ENCODE data around the gene IFRD2.
"Not testable (repeated sequence)": the region's sequence is repeated elsewhere in the genome, so short reads cannot be mapped to it uniquely, and the experiment has no call there.

IFRD2 gene

DNA sequence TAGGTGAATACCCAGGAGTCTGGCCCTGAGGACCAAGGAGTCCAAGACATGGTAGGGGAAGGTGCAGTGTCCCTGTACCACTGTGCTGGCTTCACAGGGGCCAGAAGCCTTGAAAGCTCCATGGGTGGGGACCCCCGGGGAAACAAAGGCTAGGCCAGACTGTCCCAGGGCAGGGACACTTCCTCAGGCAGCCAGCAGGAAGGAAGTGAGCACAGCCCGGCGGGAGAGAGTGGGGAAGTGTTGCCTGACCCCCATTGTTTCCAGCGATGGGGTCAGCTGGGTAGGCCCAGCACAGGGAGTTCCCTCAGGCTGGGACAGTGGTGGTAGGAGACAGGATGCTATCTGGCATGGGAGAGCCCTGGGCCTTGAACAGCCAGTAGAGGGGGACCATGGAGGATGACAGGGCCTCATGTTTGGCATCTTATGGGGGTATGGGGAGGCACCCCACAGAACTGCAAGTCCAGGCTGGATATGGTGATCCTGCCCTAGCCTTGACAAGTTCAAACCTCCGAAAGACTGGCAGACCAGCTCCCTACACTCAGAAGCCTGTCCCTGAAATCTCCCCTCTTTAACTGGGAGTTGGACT lies 31.5 kb upstream of the IFRD2 start:
- FAIRE-seq = no peak

DNA sequence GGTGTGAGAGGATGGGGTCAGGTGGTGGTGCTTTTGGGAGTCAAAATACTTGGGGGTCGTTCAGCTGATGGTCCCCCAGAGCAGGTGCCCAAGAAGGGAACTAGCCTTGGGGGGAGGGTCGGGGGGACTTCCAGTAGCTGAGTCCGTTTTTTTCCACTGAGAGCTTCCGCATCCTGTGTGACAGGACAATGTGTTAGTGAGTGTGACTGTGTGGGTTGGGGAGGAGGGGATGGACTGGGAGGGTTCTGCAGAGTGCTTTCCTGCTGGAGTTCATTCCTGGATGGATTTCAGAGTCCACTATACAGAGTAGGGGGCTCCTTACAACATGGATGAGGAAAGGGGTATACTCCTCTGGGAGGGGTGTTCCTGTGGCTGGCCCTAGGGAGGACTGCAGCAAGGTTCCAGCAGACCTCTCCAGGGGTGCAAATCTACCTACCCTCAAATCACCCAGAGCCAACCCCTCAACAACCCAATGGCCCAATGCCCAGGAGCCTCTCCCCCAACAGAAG lies 30.9 kb upstream of the IFRD2 start:
- no peak for FAIRE-seq

DNA sequence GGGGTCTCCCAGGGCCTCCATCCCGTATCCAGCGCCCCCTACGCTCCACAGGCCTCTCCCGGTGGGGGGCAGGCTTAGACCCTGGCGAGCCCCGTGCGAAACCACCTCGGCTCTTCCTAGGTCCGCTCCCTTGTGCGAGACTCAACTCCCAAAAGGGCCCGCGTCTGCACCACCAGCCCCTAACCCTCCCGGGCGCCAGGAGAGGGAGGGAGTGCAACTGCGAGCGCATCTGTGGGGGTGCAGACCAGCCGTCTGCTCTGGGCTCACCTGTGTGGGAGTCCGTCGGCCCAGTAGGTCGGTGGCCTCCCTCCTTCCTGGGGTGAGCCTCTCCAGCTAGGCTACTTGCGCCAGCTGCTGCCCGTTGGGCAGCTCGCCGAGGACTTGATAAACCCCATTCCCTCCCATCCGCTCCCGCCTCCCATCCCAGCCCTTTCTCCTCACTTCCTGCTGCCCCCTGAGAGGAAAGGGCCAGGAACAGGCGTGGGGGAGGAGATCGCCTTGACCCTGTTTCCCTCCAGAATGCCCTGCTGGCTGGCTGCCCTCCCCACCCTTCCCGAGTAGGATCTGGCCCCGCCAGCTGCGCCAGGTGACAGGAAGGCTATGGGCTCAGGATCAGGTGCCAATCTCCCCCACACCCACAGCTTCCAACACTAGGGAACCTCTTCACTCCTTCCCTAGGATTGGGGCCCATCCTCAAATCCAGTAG lies 30.3 kb upstream of the IFRD2 start, which contains the start of gene HYAL2:
TSS of gene HYAL2 (minus strand) at position 360 of the 706 bp plus-strand sequence. CDS start 2,256 bp downstream, outside the sequence.
- FAIRE-seq = no peak

DNA sequence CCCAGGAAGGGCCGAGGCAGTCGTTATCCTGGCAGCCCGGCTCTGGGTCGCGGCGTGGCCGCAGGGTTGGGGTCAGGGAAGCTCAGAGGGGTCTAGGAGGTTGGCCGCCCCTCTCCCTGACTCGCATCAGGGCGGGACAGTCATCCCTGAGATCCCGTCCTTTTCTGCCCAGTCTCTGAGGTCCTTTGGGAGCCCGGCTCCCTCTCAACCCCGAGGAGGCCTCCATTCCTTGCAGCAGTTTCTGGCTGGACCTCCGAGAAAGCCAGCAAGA lies 29.8 kb upstream of the IFRD2 start:
- FAIRE-seq = no peak

DNA sequence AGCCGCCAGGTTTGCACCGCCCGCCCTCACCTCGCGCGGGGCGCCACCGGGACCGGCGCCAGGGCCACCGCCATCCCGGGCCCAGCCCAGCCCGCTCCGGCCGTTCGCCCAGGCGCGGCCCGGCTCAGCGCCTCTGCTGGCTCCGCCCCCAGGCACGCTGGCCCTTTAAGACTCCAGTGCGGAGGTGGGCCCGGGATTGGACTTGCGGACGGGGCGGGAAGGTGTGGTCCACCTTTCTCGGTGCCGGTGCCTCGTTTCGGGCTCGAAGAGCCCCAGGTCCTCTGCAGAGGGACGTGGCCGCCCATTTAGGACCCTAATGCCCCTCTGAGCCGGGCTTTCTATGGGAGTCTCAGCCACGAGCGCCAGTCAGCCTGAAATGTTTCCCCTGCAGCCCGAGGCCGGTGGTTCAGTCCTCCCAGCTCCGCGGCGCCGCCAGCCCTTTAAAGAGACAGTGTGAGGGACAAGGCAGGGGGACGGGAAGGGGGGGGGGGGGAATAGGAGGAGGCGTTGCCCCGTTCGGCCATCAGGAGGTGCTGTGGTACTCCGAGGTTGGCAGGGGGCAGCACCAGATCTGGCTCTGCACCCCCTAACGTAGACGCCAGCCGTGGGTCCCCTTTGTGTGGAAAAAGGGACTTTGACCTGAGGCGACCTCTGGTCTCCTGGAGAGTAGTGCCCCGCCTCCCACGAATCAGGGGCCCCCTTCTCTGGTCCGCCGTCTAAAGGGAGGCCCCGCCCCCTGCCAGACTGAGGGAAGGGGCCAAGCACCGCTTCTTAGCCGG lies 29.3 kb upstream of the IFRD2 start:
- no peak for FAIRE-seq

DNA sequence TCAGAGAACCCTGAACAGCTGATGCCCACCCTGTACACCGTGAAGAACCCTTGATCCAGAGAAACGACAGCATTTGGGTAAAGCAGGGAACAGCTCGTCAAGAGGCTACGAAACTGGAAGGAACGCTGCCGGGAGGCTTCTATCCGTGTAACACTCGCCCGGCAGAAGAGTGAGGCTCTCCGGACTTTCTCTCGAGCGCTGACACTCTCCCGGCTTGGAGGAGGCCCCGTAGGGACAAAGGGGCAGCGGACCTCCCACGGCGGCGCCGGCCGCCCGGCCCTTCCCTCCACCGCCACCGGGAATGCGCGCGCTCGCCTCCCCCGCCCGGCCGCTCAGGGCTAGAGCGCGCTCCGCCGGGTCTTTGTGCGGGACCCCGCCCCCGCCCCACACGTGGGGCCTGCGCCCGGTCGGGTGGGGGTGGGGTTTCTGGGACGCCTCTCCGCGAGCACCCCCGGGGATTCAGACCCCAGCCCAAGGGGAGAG lies 28.7 kb upstream of the IFRD2 start:
- no peak for FAIRE-seq

DNA sequence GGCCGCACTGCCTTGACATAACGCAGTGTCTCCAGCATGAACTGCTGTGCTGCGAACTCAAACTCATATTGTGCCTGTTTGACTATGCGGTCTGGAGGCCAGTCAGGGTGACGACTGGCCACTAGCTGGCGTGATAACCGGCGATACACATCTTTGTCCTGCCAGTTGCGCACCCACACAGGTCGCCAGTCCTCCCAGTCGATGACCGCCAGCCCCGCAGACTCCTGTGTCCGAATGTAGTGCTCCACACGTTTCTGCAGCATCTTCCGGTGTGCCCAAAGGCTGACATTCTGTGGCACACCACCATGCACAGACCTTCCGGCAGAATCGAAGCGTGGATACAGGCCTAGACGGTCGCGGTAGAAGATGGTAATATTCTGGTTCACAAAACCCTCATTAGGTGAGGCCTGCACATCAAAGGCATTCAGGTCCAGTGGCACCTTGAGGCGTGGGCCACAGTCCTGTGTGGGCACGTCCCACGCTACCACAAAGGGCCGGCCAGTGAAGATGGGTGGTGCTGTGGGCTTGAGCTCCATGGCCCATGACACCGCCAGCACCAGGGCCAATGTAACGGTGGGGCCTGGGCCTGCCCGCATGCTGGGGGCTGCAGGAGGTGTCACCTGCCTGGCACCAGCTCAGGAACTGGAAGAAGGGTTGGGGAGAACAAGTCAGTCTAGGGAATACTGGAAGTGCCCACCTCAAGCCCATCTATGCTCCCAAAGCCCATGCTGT lies 27.8 kb upstream of the IFRD2 start:
- no peak for FAIRE-seq

DNA sequence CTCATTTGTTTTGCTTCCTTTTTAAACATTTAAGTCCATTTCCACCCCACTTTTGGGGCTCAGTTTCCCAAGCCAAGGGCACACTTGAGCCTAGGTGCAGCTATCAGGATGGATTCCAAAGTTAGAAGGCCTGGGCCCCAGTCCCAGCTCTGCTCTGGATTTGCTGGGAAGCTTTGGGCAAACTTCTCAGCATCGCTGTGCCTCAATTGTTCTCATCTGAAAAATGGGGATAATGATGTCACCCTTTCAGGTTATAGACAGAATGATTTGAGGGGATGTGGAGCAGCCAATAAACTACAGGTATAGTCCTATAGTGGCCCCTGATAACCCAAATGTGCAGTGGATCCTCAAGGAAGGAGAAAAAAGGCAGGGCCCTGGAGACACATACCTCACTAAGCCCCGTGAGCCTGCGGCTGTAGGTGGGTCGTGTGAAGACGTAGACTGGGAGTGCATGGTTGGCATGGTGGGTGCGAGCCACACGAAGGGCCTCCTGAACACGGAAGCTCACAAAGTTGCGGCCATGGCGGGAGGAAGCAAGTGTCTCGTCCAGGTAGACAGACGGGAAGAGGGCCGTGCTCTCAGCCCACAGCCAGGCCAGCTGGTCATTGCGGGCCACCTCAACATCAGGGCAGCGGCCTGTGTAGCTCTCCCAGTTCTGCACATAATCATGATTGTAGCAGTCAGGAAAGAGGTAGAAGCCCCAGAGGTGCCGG lies 27.1 kb upstream of the IFRD2 start:
- no peak for FAIRE-seq

DNA sequence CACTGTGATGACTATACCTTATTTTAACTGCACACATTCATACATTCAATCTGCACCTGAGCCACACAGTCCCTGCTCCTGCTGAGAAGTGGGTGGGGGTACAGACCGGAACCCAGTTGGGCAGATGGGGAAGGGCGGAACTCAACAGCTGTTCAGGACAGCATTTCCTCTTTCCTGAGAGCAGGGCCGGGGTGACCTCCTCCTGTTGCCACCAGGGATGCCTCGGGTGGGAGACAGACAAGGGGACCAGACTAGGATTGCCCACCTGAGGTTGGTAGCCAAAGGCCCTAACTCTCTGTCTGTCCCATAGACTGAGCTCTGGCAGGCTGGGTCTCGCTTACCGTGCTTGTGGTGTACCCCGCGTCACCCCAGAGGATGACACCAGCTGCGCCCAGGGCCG lies 26.4 kb upstream of the IFRD2 start:
- no peak for FAIRE-seq

DNA sequence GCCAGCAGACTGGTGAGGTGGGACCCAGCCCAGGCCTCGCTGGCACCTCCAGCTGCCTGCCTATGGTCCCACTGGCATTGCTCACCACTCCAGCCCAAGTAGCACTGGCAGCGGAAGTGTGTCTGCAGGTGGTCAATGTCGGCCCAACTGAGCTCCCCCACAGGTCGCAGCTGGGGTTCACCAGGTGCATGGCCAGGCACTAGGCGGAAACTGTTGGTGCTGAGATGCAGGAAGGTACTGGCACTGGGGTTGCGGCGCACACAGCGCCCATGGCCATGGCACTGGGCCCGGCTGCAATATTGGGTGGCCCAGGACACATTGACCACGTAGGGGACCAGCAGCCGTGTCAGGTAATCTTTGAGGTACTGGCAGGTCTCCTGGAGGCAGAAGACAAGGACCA lies 25.9 kb upstream of the IFRD2 start:
- no peak for FAIRE-seq

DNA sequence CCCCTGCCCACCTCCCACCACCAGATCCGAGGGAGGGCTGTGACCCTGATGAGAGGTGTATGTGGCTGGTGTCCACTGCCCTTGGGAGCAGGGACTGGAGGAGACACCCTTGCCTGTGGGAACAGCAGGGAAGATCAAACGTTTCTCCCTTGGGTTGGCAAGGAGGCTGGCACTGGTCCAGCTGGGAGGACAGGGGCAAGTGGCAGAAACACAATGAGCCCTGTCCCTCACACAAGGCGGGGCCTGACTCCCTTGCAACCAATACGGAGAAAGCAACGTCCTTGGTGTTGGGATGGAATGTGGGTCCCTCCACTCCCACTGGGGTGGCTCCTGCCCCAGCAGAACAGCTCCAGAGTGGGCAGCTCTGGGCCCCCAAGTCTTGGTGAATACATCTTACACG lies 25.1 kb upstream of the IFRD2 start:
- FAIRE-seq = no peak

DNA sequence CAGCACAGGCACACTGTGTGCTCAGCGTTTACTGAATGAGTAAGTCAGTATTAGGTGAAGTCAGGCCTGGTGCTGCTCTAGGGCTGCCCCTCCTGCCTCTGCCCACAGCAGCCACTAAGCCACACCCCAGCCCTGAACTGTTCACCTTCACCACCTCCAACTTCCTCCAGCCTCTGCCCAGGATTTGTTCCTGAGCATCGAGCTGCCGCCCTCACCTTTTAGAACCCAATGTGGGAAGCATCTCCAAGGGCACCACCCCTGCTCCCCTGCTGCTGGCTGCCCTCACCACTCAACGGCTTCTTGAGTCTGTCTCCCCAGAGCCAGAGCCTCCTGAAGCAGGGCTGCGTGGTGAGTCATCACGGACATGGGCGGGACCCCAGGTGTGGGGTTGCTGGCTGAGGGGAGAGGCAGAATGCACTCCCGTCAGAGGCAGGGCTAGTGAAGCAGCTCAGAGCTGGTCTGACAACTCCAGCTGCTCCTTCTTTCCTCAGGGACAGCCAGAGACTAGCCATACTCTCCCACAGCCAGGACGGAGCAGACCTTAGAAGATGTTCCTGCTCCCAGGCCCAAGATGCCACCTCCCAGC lies 24.5 kb upstream of the IFRD2 start:
- FAIRE-seq = no peak

DNA sequence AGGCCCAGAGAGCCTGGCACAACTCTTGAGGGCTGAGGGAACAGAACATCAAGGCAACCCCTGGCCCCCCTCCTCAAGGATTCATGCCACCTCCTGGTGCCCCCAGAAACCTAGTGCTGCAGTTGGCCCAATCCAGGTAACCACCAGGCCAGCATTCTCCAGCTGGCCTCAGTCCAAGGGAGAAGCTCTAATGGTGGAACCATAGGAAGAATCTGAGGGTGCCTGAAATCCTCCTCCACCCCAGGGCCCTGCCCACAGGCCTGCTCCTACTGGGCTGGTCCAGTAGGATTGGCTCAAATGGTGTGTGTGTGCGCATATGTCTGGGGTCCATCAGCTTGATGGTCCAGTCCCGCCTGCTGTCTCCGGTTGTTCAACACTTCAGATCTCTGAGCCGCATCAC lies 22.6 kb upstream of the IFRD2 start:
- FAIRE-seq = no peak

DNA sequence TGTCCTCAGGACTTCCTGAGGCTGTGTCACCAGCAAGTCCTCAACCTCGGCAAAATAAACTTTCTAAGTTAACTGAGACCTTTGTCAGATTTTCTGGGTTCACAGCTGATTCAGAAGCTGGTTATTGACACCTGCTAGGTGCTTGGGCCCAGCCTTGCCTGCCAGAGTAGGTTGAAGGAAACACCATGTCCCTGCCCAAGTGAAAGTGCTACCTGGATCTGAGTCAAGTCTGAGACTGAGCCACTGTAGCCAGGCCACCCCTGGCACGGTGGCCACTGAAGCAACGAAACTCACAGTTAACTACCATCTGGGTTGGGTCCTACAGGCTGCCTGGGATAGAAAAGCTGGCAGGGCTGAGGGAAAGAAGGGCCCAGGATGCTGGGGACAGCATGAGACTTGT lies 22.1 kb upstream of the IFRD2 start:
- no peak for FAIRE-seq

DNA sequence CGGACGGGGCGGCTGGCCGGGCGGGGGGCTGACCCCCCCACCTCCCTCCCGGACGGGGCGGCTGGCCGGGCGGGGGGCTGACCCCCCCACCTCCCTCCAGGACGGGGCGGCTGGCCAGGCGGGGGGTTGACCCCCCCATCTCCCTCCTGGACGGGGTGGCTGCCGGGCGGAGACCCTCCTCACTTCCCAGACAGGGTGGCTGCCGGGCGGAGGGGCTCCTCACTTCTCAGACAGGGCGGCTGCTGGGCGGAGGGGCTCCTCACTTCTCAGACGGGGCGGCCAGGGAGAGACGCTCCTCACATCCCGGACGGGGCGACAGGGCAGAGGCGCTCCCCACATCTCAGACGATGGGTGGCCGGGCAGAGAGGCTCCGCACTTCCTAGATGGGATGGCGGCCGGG lies 19.8 kb upstream of the IFRD2 start:
- FAIRE-seq = not testable (repeated sequence)

DNA sequence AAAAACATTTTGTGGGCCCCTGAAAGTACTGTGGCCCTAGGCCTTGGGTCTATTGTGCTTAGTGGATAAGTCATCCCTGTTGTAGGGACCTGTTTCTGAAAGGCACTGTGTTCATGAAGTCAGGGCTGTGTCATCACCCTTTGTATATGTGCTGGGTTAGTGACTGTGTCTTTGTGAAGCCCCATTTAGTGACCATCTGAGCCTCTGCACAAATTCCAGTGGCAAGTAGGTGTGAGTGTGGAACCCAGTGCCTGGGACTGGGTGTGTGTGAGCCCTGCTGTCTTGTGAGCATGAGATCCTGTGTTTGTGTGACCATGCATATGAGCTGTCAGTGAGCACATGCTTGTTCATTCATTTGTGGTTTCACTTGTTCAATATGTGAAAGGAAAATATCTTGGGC lies 12.4 kb upstream of the IFRD2 start:
- FAIRE-seq = no peak

DNA sequence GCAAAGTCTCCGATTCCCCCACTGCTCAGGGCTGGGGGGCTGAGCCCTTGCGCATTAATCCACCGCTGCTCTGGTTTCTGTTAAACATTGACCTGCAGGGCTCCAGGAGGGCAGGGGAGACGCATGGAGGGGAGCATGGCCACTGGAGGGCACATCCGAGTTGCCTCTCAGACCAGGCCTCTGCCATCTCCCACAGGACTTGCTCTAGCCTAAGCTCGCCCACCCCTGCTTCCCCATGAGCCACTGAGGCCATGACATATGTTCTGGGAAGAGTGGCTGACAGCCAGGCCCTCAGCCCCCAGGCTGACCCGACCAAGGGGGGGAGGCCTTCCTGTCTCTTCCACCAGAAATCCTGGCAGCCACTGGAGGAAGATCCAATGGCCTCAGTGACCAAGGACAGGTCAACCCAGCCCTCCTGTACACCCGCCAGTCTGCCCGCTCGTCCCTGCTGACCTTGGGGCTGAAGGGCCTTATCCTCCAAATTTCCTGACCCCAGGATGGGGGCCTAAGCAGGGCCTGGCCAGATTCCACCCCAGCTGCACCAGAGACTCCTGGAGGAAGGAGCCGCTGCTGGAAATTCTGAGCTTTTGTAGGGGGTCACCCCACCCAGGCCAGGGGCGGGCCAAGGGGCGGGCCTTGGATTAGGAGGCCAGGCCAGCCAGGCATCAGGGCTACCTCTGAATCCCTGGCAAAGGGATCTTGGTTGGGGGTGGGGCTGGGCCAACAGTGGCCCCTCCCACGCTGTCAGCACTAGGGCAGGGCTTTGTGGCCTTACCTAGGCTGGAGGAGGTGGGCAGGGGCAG lies 11.0 kb upstream of the IFRD2 start, which contains the start of gene HYAL1:
TSS of gene HYAL1 (minus strand) at position 562 of the 803 bp plus-strand sequence. CDS start 618 bp downstream, outside the sequence.
- no peak for FAIRE-seq

DNA sequence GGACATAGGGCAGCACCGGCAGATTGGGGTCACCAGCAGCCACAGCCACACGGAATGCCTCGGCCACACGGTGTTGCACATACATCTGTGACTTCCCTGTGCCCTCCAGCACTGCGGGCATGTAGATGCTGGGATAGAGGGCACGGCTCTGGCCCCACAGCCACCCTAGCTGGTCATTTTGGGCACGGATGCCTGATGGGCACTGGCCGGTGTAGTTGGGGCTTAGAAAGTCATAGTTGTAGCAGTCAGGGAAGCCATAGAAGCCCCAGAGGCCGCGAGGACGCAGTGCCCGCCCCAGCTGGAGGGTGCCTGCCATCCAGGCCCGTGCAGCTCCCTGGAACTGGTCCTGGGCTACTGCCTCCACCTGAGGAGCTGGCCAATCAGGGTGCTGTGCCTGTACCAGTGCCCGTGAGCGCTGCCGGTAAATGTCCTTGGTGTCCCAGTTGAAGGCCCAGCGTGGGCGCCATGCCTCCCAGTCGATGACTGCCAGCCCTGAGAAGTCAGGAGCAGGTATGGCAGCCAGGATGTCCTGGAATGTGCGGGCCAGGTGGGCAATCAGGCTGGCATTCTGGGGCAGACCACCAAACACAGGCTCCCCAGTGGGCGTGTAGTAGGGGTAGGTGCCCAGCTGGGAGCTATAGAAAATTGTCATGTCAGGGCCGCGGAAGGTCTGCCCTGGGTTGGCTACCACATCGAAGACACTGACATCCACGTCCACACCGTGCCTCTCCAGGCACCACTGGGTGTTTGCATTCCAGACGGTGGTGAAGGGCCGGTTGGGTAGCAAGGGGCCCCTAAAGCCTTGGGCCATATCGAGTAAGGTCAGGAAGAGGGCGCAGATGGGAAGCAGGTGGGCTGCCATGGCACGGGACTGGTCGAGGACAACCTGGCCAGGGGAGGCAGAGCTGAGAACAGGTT lies 10.1 kb upstream of the IFRD2 start:
- no peak for FAIRE-seq

DNA sequence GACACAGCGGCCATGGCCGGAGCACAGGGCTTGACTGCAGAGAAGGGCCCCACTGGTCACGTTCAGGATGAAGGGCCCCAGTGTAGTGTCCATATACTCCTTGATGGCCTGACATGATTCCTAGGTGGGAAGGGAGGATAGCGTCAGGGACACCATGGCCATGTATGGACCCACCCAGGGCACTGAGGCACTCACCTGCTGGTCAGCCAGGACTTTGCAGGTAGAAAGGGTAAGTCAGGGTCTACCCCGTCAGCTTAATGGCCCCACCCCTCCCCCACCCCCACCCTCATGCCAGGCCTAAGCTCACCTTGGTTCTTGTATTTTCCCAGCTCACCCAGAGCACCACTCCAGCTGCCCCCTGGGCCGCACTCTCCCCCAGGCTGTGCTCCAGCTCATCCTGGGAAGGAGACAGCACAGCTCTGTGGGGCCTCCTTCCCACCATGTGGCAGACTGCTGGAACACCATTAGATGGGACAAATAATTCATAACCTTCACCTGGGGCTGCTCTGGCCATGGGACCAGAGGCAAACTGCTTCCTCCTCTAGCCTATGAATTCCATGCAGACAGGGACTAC lies 8.5 kb upstream of the IFRD2 start:
- no peak for FAIRE-seq

Measured in endometrium (tissue), 2 donors.